NCI-H69 (cell line): Measurements from ENCODE around the gene FYN.

Experiments
- DNase-seq: peaks from one replicate; lab custom pipeline; 2025; lab: John Stamatoyannopoulos, UW

Gene FYN

GRCh38 chr6:111625461-111626391, 247.5 kb downstream of the FYN start:
- DNase-seq = peak; percentile 61

- DNase-seq = peak; percentile 14
These were observed 248.2 kb downstream of the FYN start for GRCh38 chr6:111625099-111625416.

- no peak for DNase-seq
These were observed 248.7 kb downstream of the FYN start for GRCh38 chr6:111624401-111625098.

GRCh38 chr6:111623046-111623718, 250.1 kb downstream of the FYN start:
- no peak for DNase-seq

- DNase-seq = no peak
These were observed 253.1 kb downstream of the FYN start for GRCh38 chr6:111620169-111620568.

GRCh38 chr6:111618407-111618806, 254.8 kb downstream of the FYN start:
- no peak for DNase-seq

GRCh38 chr6:111617149-111617548, 256.1 kb downstream of the FYN start:
- no peak for DNase-seq

- no peak for DNase-seq
These were observed 257.2 kb downstream of the FYN start for GRCh38 chr6:111615916-111616612.

- DNase-seq = peak; percentile 77
These were observed 258.2 kb downstream of the FYN start for GRCh38 chr6:111614833-111615582.

- no peak for DNase-seq
These were observed 260.9 kb downstream of the FYN start for GRCh38 chr6:111612379-111612778.

GRCh38 chr6:111610548-111611172, 262.6 kb downstream of the FYN start:
- DNase-seq = no peak
